Activated CD8-positive, alpha-beta memory T cell treated with anti-CD3 and anti-CD28 coated beads, Interleukin-2, amount 50 U/mL, for 48 hours (primary cell): Measurements from ENCODE around the gene GPS1.

Experiments
- DNase-seq: peaks from one replicate; pipeline ENCODE4 v3.0.0-alpha.2; 2020

Gene GPS1

DNA sequence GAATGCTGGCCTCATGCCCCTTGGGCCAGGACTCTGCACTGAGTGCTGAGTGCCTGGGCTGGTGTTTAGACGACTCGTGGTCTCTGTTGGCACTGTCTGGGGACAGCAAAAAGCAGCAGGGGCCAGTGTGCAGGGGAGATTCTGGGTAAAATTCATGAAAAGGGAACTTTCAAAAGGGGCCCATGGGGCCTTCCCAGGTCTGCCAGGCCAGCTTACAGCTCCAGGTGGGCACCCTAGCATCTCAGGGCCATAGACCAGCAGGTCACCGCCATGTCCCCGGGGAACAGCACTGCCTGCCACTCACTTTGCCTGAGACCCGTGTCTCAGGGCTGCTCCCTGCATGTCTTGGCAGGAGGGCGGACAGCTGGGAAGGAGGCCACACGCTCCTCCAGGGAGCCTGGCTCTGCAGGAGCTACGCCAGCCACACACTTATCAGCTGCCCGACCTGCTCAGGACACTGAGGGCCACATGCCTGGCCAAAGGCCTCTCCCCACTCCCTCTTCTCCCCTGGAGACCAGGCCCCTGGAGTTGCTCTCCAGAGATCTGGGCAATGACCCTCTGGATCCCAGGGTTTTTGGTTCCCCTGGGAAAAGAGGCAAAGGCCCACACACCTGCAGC lies 55.1 kb downstream of the GPS1 start:
- no peak for DNase-seq
